HepG2 (cell line): Measurements from ENCODE around the gene GABARAPL2. TPM values are rescaled to one million over a fixed set of nuclear protein-coding genes. Genes with fewer than 3 reads are reported as not detected.

ENCODE experiments used
- AHDC1 ChIP-seq: sonication (generic); formaldehyde crosslinking; IDR thresholded peaks from 2 replicates; pipeline ENCODE4 v1.5.1; 2020; ENCODE audit warnings: mild to moderate bottlenecking, missing genetic modification reagents, borderline replicate concordance
- FOXK1 ChIP-seq: sonication (generic); formaldehyde crosslinking; IDR thresholded peaks from 2 replicates; pipeline ENCODE4 v1.4.0; 2020; ENCODE audit warnings: low read depth, missing genetic modification reagents, borderline replicate concordance
- GTF3A ChIP-seq: sonication (generic); formaldehyde crosslinking; conservative IDR thresholded peaks from 2 replicates; pipeline ENCODE4 v1.4.0; 2020; ENCODE audit warnings: mild to moderate bottlenecking, missing genetic modification reagents
- MZF1 ChIP-seq: sonication (generic); formaldehyde crosslinking; IDR thresholded peaks from 2 replicates; pipeline ENCODE4 v1.8.1; 2023; ENCODE audit warnings: mild to moderate bottlenecking, missing genetic modification reagents, borderline replicate concordance
- NFRKB ChIP-seq: fragments of 450-650 bp; IDR thresholded peaks from 2 replicates; pipeline ENCODE4 v1.6.1; 2017
- NR1H2 ChIP-seq: sonication (generic); formaldehyde crosslinking; IDR thresholded peaks from 2 replicates; pipeline ENCODE4 v1.8.1; 2022; ENCODE audit warnings: low read depth, missing genetic modification reagents, borderline replicate concordance
- POLR2A ChIP-seq, 2 experiments: IDR thresholded peaks; 2 replicates each; pipeline ENCODE4 v1.6.1; 2011; ENCODE audit warnings: low read depth in 2 of 2, low read length in 2 of 2, mild to moderate bottlenecking in 1 of 2, moderate library complexity in 1 of 2; ENCODE audit not compliant: insufficient read depth in 1 of 2
- SNAPC4 ChIP-seq: sonication (generic); formaldehyde crosslinking; IDR thresholded peaks from 2 replicates; pipeline ENCODE4 v1.4.0; 2020; ENCODE audit warnings: mild to moderate bottlenecking, missing genetic modification reagents
- SP2 ChIP-seq: sonication (generic); formaldehyde crosslinking; IDR thresholded peaks from 2 replicates; pipeline ENCODE4 v1.5.1; 2020; ENCODE audit warnings: mild to moderate bottlenecking, missing genetic modification reagents
- SRSF9 ChIP-seq: fragments of 200-400 bp; formaldehyde crosslinking; IDR thresholded peaks from 2 replicates; pipeline ENCODE4 v1.6.1; 2018; ENCODE audit warnings: borderline replicate concordance, mild to moderate bottlenecking, low read depth, low read length; ENCODE audit not compliant: insufficient read depth, poor library complexity, severe bottlenecking
- TSC22D2 ChIP-seq: sonication (generic); formaldehyde crosslinking; IDR thresholded peaks from 2 replicates; pipeline ENCODE4 v1.5.1; 2020; ENCODE audit warnings: missing genetic modification reagents, mild to moderate bottlenecking, borderline replicate concordance
- ZBTB3 ChIP-seq: sonication (generic); formaldehyde crosslinking; IDR thresholded peaks from 2 replicates; pipeline ENCODE4 v1.4.0; 2020; ENCODE audit warnings: low read depth, mild to moderate bottlenecking, moderate library complexity, missing genetic modification reagents, borderline replicate concordance
- ZEB1 ChIP-seq: IDR thresholded peaks from 2 replicates; pipeline ENCODE4 v1.6.1; 2012; ENCODE audit warnings: mild to moderate bottlenecking, low read depth, inconsistent platforms; ENCODE audit not compliant: insufficient replicate concordance
- ZNF121 ChIP-seq: sonication (generic); formaldehyde crosslinking; IDR thresholded peaks from 2 replicates; pipeline ENCODE4 v1.5.0; 2020; ENCODE audit warnings: mild to moderate bottlenecking, missing genetic modification reagents
- ZNF160 ChIP-seq: sonication (generic); formaldehyde crosslinking; IDR thresholded peaks from 2 replicates; pipeline ENCODE4 v1.8.0; 2022; ENCODE audit warnings: mild to moderate bottlenecking, inconsistent platforms, missing genetic modification reagents
- ZNF225 ChIP-seq: sonication (generic); formaldehyde crosslinking; IDR thresholded peaks from 2 replicates; pipeline ENCODE4 v1.4.0; 2020; ENCODE audit warnings: mild to moderate bottlenecking, missing genetic modification reagents
- ZNF329 ChIP-seq: sonication (generic); formaldehyde crosslinking; IDR thresholded peaks from 2 replicates; pipeline ENCODE4 v1.9.0; 2021; ENCODE audit warnings: low read depth, mild to moderate bottlenecking, missing genetic modification reagents
- ZNF430 ChIP-seq: sonication (generic); formaldehyde crosslinking; IDR thresholded peaks from 2 replicates; pipeline ENCODE4 v1.9.0; 2021; ENCODE audit warnings: mild to moderate bottlenecking, missing genetic modification reagents
- ZNF644 ChIP-seq: IDR thresholded peaks from 2 replicates; pipeline ENCODE4 v1.6.1; 2016; ENCODE audit warnings: low read depth
- polyA plus RNA-seq, 8 experiments: library from polyadenylated mRNA; depleted of rRNA in 3 of 8; stranded (reverse) in 7 of 8; unstranded in 1 of 8; fragments of >200 nt; fragmentation: Illumina TruSeq in 4 of 8; extraction: Trizol in 4 of 8; gene quantifications; 2 replicates each; pipeline versions ENCODE4 v1.2.1 to v1.2.3, GENCODE V29; 2011 to 2016; ENCODE audit warnings: low read depth in 4 of 8, missing spikeins in 1 of 8, mixed read lengths in 1 of 8; ENCODE audit not compliant: insufficient read depth in 1 of 8
- total RNA-seq, 5 experiments: library from RNA; depleted of rRNA; stranded (reverse); fragments of >200 nt; fragmentation: Illumina TruSeq; extraction: Trizol; gene quantifications; 2 replicates each; pipeline ENCODE4 v1.2.3, GENCODE V29; 2016; ENCODE audit warnings: low read depth in 1 of 5

GABARAPL2 gene
- total and polyA plus RNA-seq, 2 of the 13 experiments (the other 11 are each of a cell fraction or from before 2014, with no cell fraction given) = 76.4 to 83.0 TPM

- no peak for TF ChIP-seq AHDC1 (CRISPR knock-in tag)
- TF ChIP-seq SP2 (CRISPR knock-in tag) = peak; percentile 93
- no peak; the same call in 1 of the 2 replicates for TF ChIP-seq ZNF430 (CRISPR knock-in tag)
- TF ChIP-seq NFRKB = no peak
- TF ChIP-seq ZNF644 (CRISPR knock-in tag) = no peak
- peak; percentile 78 for TF ChIP-seq FOXK1 (CRISPR knock-in tag)
- no peak for TF ChIP-seq ZNF160 (CRISPR knock-in tag)
- TF ChIP-seq TSC22D2 = peak; percentile 31; the same call in 1 of the 2 replicates
- 0 out of 2 replicates have a peak, but pooled peaks have one; percentile 75 for TF ChIP-seq GTF3A (CRISPR knock-in tag)
- TF ChIP-seq MZF1 = no peak
- peak; percentile 16 to 81; a peak in 2 of 4 replicates for TF ChIP-seq POLR2A (IDR thresholded peaks at IDR 0.05; ENCODE audit: insufficient read depth in 1 of 2, low read depth in 2 of 2, low read length in 2 of 2)
- TF ChIP-seq ZNF329 (CRISPR knock-in tag) = peak; percentile 63; the same call in 1 of the 2 replicates
- TF ChIP-seq SNAPC4 = no peak
- TF ChIP-seq ZNF121 (CRISPR knock-in tag) = no peak
- 0 out of 2 replicates have a peak, but pooled peaks have one; percentile 16 for TF ChIP-seq ZNF225 (CRISPR knock-in tag)
- no peak for TF ChIP-seq SRSF9
- TF ChIP-seq ZEB1 = no peak
- no peak; the same call in 1 of the 2 replicates for TF ChIP-seq ZBTB3 (CRISPR knock-in tag)
- TF ChIP-seq NR1H2 (CRISPR knock-in tag) = no peak
Observed at GRCh38 chr16:75566040-75566757, at the start of gene GABARAPL2 (continued).
